ENCODE measurements around the gene CCRL2. TPM values are rescaled to one million over a fixed set of nuclear protein-coding genes. Genes with fewer than 3 reads are reported as not detected.

The CCRL2 gene
- total and polyA plus RNA-seq, 4 donors: 11.0 to 95.9 (median 19.8) TPM

DNA sequence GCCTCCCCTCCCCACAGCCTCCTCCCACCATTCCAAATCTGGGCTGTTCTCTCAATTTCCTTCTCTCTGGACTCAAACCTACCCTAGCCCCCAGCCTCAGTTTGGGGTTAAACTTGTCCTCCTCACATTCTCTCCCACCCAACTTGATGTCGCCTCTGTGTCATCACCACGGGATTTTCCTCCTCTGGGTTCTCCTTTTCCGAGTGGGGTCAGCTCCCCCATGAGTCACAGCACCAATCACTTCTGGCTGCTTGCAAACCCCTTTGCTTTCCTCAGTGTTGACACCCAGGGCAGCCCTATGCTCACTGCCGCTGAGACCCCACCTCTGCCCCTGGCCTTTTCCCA is 644 bp upstream of the CCRL2 start:
- H3K9me3 ChIP-seq (ENCODE audit: control insufficient read depth in 4 of 4, insufficient read depth in 3 of 4, low read length in 3 of 4): no peaks in the 10 kb centered on the region
- ATAC-seq (ENCODE audit: insufficient read depth, low FRiP score) (no peak), DNase-seq (no peak)
- H3K9ac ChIP-seq (ENCODE audit: insufficient read depth in 1 of 2, low read length in 2 of 2): no peak overlapping the region
- no peaks in the 10 kb centered on the region for H3K27me3 ChIP-seq (ENCODE audit: control insufficient read depth in 3 of 3, insufficient read depth in 3 of 3, low read length in 2 of 3)
- TF ChIP-seq, protein P1, sequence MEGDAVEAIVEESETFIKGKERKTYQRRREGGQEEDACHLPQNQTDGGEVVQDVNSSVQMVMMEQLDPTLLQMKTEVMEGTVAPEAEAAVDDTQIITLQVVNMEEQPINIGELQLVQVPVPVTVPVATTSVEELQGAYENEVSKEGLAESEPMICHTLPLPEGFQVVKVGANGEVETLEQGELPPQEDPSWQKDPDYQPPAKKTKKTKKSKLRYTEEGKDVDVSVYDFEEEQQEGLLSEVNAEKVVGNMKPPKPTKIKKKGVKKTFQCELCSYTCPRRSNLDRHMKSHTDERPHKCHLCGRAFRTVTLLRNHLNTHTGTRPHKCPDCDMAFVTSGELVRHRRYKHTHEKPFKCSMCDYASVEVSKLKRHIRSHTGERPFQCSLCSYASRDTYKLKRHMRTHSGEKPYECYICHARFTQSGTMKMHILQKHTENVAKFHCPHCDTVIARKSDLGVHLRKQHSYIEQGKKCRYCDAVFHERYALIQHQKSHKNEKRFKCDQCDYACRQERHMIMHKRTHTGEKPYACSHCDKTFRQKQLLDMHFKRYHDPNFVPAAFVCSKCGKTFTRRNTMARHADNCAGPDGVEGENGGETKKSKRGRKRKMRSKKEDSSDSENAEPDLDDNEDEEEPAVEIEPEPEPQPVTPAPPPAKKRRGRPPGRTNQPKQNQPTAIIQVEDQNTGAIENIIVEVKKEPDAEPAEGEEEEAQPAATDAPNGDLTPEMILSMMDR (IDR thresholded peaks at IDR 0.05; ENCODE audit: control extremely low read depth, extremely low read depth): no peak
- H3K4me3 ChIP-seq: peak overlapping the region; percentile 6
- H3K27ac ChIP-seq (ENCODE audit: low read depth in 1 of 2, low read length in 1 of 2): peak overlapping the region in 1 of 2 donors; percentile 96
- WGBS, 2 donors: 26 to 44% methylated on average over 4 of the region's 4 CpGs
- H3K4me1 ChIP-seq (ENCODE audit: control insufficient read depth in 5 of 5, insufficient read depth in 5 of 5, low read length in 5 of 5): peaks cover 4 to 43% (median 22%) of the 10 kb centered on the region in 5 donors
- peaks cover 0 to 7% (median 0%) of the 10 kb centered on the region in 4 donors for H3K36me3 ChIP-seq (ENCODE audit: control insufficient read depth in 4 of 4, insufficient read depth in 4 of 4, low read length in 4 of 4)

DNA sequence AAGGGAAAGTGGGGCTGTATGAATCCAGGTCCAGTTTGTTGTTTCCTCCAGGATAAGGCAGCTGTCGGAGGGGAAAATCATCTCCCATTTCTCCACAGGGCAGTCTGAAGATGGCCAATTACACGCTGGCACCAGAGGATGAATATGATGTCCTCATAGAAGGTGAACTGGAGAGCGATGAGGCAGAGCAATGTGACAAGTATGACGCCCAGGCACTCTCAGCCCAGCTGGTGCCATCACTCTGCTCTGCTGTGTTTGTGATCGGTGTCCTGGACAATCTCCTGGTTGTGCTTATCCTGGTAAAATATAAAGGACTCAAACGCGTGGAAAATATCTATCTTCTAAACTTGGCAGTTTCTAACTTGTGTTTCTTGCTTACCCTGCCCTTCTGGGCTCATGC is 911 bp downstream of the CCRL2 start:
- peak overlapping the region; percentile 41 for H3K4me3 ChIP-seq
- TF ChIP-seq, protein P1 (IDR thresholded peaks at IDR 0.05; ENCODE audit: control extremely low read depth, extremely low read depth): no peak
- no peaks in the 10 kb centered on the region for H3K9me3 ChIP-seq (ENCODE audit: control insufficient read depth in 4 of 4, insufficient read depth in 3 of 4, low read length in 3 of 4)
- H3K27me3 ChIP-seq (ENCODE audit: control insufficient read depth in 3 of 3, insufficient read depth in 3 of 3, low read length in 2 of 3): no peaks in the 10 kb centered on the region
- H3K9ac ChIP-seq (ENCODE audit: insufficient read depth in 1 of 2, low read length in 2 of 2): no peak overlapping the region
- ATAC-seq (ENCODE audit: insufficient read depth, low FRiP score) (no peak), DNase-seq (no peak)
- peaks cover 10 to 43% (median 27%) of the 10 kb centered on the region in 5 donors for H3K4me1 ChIP-seq (ENCODE audit: control insufficient read depth in 5 of 5, insufficient read depth in 5 of 5, low read length in 5 of 5)
- peak overlapping the region; percentile 56 to 82 for H3K27ac ChIP-seq (ENCODE audit: low read depth in 1 of 2, low read length in 1 of 2)
- peaks cover 0 to 7% (median 0%) of the 10 kb centered on the region in 4 donors for H3K36me3 ChIP-seq (ENCODE audit: control insufficient read depth in 4 of 4, insufficient read depth in 4 of 4, low read length in 4 of 4)
- WGBS, 2 donors: 57 to 69% methylated on average over 7 of the region's 7 CpGs

DNA sequence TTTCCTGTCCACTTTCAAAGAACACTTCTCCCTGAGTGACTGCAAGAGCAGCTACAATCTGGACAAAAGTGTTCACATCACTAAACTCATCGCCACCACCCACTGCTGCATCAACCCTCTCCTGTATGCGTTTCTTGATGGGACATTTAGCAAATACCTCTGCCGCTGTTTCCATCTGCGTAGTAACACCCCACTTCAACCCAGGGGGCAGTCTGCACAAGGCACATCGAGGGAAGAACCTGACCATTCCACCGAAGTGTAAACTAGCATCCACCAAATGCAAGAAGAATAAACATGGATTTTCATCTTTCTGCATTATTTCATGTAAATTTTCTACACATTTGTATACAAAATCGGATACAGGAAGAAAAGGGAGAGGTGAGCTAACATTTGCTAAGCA is 1.8 kb downstream of the CCRL2 start:
- Histone ChIP-seq H3K4me1 (ENCODE audit: control insufficient read depth in 5 of 5, insufficient read depth in 5 of 5, low read length in 5 of 5) (peaks cover 10 to 43% (median 24%) of the 10 kb centered on the region in 5 donors), H3K9me3 (ENCODE audit: control insufficient read depth in 4 of 4, insufficient read depth in 3 of 4, low read length in 3 of 4) (no peaks in the 10 kb centered on the region), H3K36me3 (ENCODE audit: control insufficient read depth in 4 of 4, insufficient read depth in 4 of 4, low read length in 4 of 4) (peaks cover 0 to 7% (median 0%) of the 10 kb centered on the region in 4 donors), H3K27me3 (ENCODE audit: control insufficient read depth in 3 of 3, insufficient read depth in 3 of 3, low read length in 2 of 3) (no peaks in the 10 kb centered on the region), H3K4me3 (no peak overlapping the region), H3K27ac (ENCODE audit: low read depth in 1 of 2, low read length in 1 of 2) (peak overlapping the region in 1 of 2 donors; percentile 17), H3K9ac (ENCODE audit: insufficient read depth in 1 of 2, low read length in 2 of 2) (no peak overlapping the region)
- TF ChIP-seq, protein P1 (IDR thresholded peaks at IDR 0.05; ENCODE audit: control extremely low read depth, extremely low read depth): no peak
- ATAC-seq (ENCODE audit: insufficient read depth, low FRiP score): no peak
- WGBS, 2 donors: 77 to 82% methylated on average over 7 of the region's 7 CpGs
- no peak for DNase-seq

Measured in lung (tissue), 12 donors.